ENCODE data around the gene CEACAM4. TPM values are rescaled to one million over a fixed set of nuclear protein-coding genes. Genes with fewer than 3 reads are reported as not detected.

The CEACAM4 gene
- not detected for total RNA-seq (ENCODE audit: unreplicated experiment)
- long read RNA-seq: 0 reads

- Mint-ChIP-seq H3K27me3 (ENCODE audit: unreplicated experiment) (peaks cover 4% of the 10 kb centered on the region), H3K27ac (ENCODE audit: unreplicated experiment) (no peak within 1 kb of the TSS), H3K36me3 (ENCODE audit: unreplicated experiment) (peaks cover 6% of the 10 kb centered on the region), H3K4me3 (ENCODE audit: unreplicated experiment) (no peak within 1 kb of the TSS), H3K9me3 (ENCODE audit: unreplicated experiment) (peaks cover 2% of the 10 kb centered on the region), H3K4me1 (ENCODE audit: low read depth, unreplicated experiment) (no peaks in the 10 kb centered on the region)
- TF ChIP-seq, protein P1, sequence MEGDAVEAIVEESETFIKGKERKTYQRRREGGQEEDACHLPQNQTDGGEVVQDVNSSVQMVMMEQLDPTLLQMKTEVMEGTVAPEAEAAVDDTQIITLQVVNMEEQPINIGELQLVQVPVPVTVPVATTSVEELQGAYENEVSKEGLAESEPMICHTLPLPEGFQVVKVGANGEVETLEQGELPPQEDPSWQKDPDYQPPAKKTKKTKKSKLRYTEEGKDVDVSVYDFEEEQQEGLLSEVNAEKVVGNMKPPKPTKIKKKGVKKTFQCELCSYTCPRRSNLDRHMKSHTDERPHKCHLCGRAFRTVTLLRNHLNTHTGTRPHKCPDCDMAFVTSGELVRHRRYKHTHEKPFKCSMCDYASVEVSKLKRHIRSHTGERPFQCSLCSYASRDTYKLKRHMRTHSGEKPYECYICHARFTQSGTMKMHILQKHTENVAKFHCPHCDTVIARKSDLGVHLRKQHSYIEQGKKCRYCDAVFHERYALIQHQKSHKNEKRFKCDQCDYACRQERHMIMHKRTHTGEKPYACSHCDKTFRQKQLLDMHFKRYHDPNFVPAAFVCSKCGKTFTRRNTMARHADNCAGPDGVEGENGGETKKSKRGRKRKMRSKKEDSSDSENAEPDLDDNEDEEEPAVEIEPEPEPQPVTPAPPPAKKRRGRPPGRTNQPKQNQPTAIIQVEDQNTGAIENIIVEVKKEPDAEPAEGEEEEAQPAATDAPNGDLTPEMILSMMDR (IDR thresholded peaks at IDR 0.05; ENCODE audit: partially characterized antibody, unreplicated experiment): no peak
- no peak for DNase-seq
Observed at GRCh38 chr19:41626877-41627276, at the start of gene CEACAM4. Gene CEACAM4, minus strand, starts transcription at chr19:41627074. Its CDS starts 111 bp downstream, at chr19:41626963.

DNA sequence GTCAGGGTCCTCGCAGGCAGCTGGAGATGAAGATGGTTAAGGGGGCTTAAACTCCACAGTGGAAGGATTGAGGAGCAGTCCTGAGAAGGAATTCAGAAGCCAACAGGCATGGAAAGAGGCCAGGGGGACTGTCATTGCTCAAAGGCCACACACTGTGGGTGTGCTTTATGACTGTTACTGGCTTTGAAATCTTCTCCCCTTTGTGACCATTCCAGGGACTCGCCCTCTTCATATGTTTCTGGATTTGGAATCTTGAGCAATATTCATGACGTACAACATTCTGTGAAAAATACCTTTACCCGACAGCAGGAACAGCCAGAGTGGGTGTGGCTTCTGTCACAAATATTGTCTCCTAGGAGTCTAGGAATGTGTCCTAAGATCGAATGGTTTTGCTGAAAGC lies 44.6 kb upstream of the CEACAM4 start:
- no peak overlapping the region for H3K4me3 Mint-ChIP-seq (ENCODE audit: unreplicated experiment)
- no peaks in the 10 kb centered on the region for H3K4me1 Mint-ChIP-seq (ENCODE audit: low read depth, unreplicated experiment)
- TF ChIP-seq, protein P1 (IDR thresholded peaks at IDR 0.05; ENCODE audit: partially characterized antibody, unreplicated experiment): no peak
- no peaks in the 10 kb centered on the region for H3K36me3 Mint-ChIP-seq (ENCODE audit: unreplicated experiment)
- H3K27ac Mint-ChIP-seq (ENCODE audit: unreplicated experiment): no peak overlapping the region
- H3K27me3 Mint-ChIP-seq (ENCODE audit: unreplicated experiment): peaks cover 2% of the 10 kb centered on the region
- no peaks in the 10 kb centered on the region for H3K9me3 Mint-ChIP-seq (ENCODE audit: unreplicated experiment)
- DNase-seq: no peak

DNA sequence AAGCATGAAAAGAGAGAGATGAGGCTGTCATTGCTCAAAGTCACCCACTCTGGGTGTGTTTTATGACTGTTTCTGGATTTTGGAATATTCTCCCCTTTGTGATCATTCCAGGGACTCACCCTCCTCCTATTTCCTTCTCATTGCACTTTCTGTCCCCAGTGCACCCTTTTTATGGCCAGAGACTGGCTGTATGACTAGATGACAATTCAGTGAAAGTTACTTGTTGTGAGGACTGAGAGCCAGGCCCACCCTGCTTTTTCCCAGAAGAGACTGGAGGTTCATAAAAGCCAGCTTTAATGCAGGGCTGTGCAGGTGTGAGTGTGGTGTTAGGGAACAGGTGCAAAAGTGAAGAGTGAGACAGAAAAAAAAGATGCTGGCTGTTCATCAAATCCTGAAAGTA lies 43.9 kb upstream of the CEACAM4 start:
- H3K4me3 Mint-ChIP-seq (ENCODE audit: unreplicated experiment): no peak overlapping the region
- no peaks in the 10 kb centered on the region for H3K36me3 Mint-ChIP-seq (ENCODE audit: unreplicated experiment)
- no peak for DNase-seq
- TF ChIP-seq, protein P1 (IDR thresholded peaks at IDR 0.05; ENCODE audit: partially characterized antibody, unreplicated experiment): no peak
- H3K27me3 Mint-ChIP-seq (ENCODE audit: unreplicated experiment): peaks cover 2% of the 10 kb centered on the region
- H3K9me3 Mint-ChIP-seq (ENCODE audit: unreplicated experiment): no peaks in the 10 kb centered on the region
- no peak overlapping the region for H3K27ac Mint-ChIP-seq (ENCODE audit: unreplicated experiment)
- no peaks in the 10 kb centered on the region for H3K4me1 Mint-ChIP-seq (ENCODE audit: low read depth, unreplicated experiment)

- peaks cover 4% of the 10 kb centered on the region for H3K27me3 Mint-ChIP-seq (ENCODE audit: unreplicated experiment)
- no peak for DNase-seq
- no peaks in the 10 kb centered on the region for H3K4me1 Mint-ChIP-seq (ENCODE audit: low read depth, unreplicated experiment)
- no peaks in the 10 kb centered on the region for H3K36me3 Mint-ChIP-seq (ENCODE audit: unreplicated experiment)
- H3K4me3 Mint-ChIP-seq (ENCODE audit: unreplicated experiment): no peak overlapping the region
- H3K9me3 Mint-ChIP-seq (ENCODE audit: unreplicated experiment): no peaks in the 10 kb centered on the region
- no peak overlapping the region for H3K27ac Mint-ChIP-seq (ENCODE audit: unreplicated experiment)
- TF ChIP-seq, protein P1 (IDR thresholded peaks at IDR 0.05; ENCODE audit: partially characterized antibody, unreplicated experiment): no peak
Observed at GRCh38 chr19:41668315-41668714, 41.4 kb upstream of the CEACAM4 start.

- Mint-ChIP-seq H3K4me1 (ENCODE audit: low read depth, unreplicated experiment) (no peaks in the 10 kb centered on the region), H3K36me3 (ENCODE audit: unreplicated experiment) (no peaks in the 10 kb centered on the region), H3K4me3 (ENCODE audit: unreplicated experiment) (no peak overlapping the region), H3K9me3 (ENCODE audit: unreplicated experiment) (no peaks in the 10 kb centered on the region), H3K27me3 (ENCODE audit: unreplicated experiment) (peaks cover 2% of the 10 kb centered on the region), H3K27ac (ENCODE audit: unreplicated experiment) (no peak overlapping the region)
- DNase-seq: no peak
- TF ChIP-seq, protein P1 (IDR thresholded peaks at IDR 0.05; ENCODE audit: partially characterized antibody, unreplicated experiment): no peak
Observed at GRCh38 chr19:41666075-41666474, 39.2 kb upstream of the CEACAM4 start.

Measured in glutamatergic neuron (in vitro differentiated cells).